Neural progenitor cell (in vitro differentiated cells): ENCODE results near the gene SLAIN2.

Source experiments
- CTCF ChIP-seq: fragments of 200-600 bp; sonication (generic); IDR thresholded peaks from 2 replicates; pipeline ENCODE4 v1.5.1; 2017; ENCODE audit warnings: antibody characterized with exemption, mild to moderate bottlenecking
- EZH2 ChIP-seq: fragments of 200-600 bp; sonication (generic); IDR thresholded peaks from 2 replicates; pipeline ENCODE4 v1.6.1; 2017; ENCODE audit warnings: antibody characterized with exemption, mild to moderate bottlenecking, moderate library complexity
- EZH2phosphoT487 ChIP-seq: fragments of 200-600 bp; sonication (generic); IDR thresholded peaks from 2 replicates; pipeline ENCODE4 v1.6.1; 2017; ENCODE audit warnings: antibody characterized with exemption

- TF ChIP-seq CTCF = no peak
- TF ChIP-seq EZH2 = no peak
- no peak for TF ChIP-seq EZH2phosphoT487
Measured at GRCh38 chr4:48409203-48409602, 67.9 kb downstream of the SLAIN2 start.
